Measurements from ENCODE around the gene KPNA5.

GRCh38 chr6:116662202-116662601 is 18.8 kb upstream of the KPNA5 start:
- no peak for TF ChIP-seq CTCF (IDR thresholded peaks at IDR 0.05)
- no peak for TF ChIP-seq EP300 (IDR thresholded peaks at IDR 0.05)
